HG02610 (cell line): Measurements from ENCODE around the gene TRIM27.
"Not testable (repeated sequence)": the region's sequence is repeated elsewhere in the genome, so short reads cannot be mapped to it uniquely, and the experiment has no call there.

ENCODE experiments used
- ATAC-seq: cut with Tn5 transposase; IDR thresholded peaks from one replicate; pipeline ENCODE4 v1.9.1; 2021; ENCODE audit warnings: mild to moderate bottlenecking, moderate library complexity; ENCODE audit not compliant: unreplicated experiment

TRIM27 gene, protein sequence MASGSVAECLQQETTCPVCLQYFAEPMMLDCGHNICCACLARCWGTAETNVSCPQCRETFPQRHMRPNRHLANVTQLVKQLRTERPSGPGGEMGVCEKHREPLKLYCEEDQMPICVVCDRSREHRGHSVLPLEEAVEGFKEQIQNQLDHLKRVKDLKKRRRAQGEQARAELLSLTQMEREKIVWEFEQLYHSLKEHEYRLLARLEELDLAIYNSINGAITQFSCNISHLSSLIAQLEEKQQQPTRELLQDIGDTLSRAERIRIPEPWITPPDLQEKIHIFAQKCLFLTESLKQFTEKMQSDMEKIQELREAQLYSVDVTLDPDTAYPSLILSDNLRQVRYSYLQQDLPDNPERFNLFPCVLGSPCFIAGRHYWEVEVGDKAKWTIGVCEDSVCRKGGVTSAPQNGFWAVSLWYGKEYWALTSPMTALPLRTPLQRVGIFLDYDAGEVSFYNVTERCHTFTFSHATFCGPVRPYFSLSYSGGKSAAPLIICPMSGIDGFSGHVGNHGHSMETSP

DNA sequence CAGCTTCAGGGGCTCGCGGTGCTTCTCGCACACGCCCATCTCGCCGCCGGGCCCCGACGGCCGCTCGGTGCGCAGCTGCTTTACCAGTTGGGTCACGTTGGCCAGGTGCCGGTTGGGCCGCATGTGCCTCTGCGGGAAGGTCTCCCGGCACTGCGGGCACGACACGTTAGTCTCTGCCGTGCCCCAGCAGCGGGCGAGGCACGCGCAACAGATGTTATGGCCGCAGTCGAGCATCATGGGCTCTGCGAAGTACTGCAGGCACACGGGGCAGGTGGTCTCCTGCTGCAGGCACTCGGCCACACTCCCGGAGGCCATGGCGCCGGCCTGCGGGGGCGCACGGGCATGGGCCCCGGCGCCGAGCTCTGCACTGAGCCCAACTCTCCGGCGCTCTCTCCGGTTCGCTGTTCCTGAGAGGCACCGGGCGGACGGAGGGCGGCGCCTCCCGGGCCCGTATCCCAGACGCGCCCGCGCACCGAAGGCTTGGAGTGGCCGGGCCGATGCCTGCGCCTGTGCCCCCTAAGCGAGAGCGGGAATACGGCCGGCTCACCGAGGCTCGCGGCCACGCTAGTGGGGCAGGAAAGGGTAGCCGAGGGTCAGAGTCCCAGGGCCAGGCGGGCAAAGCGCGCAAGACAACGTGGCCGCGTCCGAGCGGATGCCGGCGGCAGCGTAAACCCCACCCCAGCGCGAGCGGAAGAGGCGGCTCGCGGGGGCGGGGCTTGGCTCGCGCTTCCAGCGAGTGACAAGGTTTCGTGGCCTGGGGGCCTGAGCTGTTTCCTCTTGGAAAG is at the start of gene TRIM27:
Gene TRIM27 (minus strand): TSS at position 668 of the 785 bp plus-strand sequence. CDS start 353 bp downstream, at position 315.
- ATAC-seq = peak; percentile 91

DNA sequence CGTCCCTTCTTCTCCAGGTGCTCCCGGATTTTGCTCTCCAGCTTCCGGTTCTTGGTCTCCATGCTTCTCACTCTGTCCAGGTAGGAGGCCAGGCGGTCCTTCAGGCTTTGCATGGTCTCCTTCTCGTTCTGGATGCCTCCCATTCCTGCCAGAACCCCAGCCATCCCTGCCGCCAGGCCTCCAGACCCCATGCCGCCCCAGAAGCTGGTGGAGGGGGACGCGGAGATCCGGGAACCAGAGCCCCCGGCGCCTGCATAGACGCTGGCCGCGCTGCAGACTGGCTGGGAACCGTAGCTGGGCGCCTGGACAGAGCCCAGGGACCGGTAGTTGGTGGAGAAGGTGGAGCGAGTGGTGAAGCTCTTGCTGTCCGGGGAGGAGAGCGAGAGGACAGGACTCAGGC is 46.3 kb upstream of the TRIM27 start:
- ATAC-seq = not testable (repeated sequence)

DNA sequence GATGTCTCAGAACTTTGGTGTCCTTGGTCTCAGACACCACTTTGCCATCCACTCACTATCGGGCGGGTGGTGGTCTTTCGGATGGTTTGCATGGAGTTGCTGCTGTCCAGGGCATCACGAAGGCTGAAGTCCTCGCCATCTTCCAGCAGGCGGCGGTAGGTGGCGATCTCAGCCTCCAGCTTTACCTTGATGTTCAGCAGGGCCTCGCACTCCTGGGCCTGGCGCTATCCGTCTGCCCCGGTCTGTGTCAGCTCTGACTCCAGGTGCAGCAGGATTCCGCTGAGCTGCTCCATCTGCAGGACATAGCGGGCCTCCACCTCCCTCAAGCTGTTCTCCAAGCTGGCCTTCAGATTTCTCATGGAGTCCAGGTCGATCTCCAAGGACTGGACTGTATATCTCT is 45.3 kb upstream of the TRIM27 start:
- no peak for ATAC-seq

DNA sequence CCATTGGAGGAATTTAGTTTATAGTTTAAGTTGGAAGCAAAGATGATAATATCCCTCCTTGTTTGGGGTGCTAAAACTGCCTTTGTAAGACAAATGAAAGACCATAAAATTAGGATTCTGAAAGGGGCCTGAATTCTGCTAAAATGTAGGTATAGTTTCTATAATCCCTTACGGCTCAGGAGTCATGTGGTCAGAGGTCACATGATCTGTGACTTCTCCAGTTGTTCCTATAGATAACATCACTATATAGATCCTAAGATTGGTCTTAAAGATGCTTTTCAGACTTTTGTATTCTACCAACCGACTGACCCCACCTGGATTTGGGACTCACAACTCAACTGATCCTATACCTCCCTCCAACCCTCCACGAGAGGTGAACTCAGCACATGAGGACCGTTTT is 44.7 kb upstream of the TRIM27 start:
- no peak for ATAC-seq

DNA sequence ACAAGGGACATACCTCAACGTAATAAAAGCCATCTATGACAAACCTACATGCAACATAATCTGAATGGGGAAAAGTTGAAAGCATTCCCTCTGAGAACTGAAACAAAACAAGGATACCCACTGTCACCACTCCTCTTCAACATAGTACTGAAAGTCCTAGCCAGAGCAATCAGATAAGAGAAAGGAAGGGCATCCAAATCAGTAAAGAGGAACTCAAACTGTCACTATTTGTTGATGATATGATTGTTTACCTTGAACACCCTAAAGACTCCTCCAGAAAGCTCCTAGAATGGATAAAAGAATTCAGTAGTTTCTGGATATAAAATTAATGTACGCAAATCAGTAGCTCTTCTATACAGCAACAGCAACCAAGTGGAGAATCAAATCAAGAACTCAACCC is 41.9 kb upstream of the TRIM27 start:
- ATAC-seq = no peak

DNA sequence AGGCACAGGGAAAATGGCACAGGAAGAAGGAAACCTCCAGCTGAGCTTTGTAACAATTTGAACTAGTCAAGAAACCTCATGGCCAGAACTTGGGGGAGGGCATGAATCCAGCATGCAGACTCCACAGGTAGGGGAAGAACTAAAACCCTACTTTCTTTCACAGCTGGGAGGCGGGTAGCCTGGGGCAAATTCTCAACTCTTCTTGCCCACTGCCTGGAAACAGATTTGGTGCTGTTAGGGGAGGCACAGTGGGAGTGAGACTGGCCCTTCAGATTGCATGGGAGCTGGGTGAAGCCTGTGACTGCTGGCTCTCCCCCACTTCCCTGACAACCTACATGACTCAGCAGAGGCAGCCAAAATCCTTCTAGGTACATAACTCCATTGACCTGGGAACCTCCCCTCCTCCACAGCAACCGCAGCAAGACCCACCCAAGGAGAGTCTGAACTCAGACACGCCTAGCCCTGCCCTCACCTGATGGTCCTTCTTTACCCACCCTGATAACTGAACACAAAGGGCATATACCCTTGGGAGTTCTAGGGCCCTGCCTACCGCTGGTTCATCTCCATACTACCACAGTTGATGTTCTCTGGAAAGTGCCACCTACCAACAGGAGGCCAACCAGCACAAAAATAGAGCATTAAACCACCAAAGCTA is 37.2 kb upstream of the TRIM27 start:
- ATAC-seq = no peak

DNA sequence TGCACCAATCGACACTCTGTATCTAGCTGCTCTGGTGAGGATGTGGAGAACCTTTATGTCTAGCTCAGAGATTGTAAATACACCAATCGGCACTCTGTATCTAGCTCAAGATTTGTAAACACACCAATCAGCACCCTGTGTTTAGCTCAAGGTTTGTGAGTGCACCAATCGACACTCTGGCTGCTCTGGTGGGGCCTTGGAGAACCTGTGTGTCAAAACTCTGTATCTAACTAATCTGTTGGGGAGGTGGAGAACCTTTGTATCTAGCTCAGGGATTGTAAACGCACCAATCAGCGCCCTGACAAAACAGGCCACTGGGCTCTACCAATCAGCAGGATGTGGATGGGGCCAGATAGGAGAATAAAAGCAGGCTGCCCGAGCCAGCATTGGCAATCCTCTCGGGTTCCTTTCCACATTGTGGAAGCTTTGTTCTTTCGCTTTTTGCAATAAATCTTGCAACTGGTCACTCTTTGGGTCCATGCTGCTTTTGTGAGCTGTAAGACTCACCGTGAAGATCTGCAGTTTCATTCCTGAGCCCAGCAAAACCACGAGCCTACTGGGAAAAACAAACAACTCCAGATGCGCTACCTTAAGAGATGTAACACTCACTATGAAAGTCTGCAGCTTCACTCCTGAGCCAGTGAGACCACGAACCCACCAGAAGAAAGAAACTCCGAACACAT is 34.9 kb upstream of the TRIM27 start:
- not testable (repeated sequence) for ATAC-seq

DNA sequence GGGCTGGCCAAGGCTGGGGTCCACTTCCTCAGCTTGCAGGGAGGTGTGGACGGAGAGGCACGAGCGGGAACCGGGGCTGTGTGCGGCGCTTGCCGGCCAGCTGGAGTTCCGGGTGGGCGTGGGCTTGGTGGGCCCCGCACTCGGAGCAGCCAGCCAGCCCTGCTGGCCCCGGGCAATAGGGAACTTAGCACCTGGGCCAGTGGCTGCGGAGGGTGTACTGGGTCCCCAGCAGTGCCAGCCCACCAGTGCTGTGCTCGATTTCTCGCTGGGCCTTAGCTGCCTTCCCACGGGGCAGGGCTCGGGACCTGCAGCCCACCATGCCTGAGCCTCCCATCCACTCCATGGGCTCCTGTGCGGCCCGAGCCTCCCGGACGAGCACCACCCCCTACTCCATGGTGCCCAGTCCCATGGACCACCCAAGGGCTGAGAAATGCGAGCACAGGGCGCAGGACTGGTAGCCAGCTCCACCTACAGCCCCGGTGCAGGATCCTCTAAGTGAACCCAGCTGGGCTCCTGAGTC is 34.1 kb upstream of the TRIM27 start:
- not testable (repeated sequence) for ATAC-seq

DNA sequence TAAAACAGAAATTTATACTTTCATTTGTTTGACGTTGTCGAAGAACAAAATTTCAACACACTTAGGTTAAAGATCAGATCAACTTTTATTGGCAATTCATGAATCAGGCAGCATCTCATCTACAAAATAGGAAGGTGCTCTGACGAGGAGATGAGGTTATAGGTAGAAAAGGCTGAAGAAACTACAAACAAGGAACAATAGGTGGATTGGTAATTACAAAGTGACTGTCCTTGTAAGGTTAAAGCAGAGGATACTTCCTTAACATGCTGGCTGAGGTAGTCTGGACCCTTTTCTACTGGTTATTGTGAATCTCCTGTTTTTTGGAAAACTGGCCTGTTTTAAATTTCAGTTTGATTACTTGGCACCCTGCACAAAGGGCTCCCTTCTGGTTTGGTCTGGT is 32.5 kb upstream of the TRIM27 start:
- ATAC-seq = no peak

DNA sequence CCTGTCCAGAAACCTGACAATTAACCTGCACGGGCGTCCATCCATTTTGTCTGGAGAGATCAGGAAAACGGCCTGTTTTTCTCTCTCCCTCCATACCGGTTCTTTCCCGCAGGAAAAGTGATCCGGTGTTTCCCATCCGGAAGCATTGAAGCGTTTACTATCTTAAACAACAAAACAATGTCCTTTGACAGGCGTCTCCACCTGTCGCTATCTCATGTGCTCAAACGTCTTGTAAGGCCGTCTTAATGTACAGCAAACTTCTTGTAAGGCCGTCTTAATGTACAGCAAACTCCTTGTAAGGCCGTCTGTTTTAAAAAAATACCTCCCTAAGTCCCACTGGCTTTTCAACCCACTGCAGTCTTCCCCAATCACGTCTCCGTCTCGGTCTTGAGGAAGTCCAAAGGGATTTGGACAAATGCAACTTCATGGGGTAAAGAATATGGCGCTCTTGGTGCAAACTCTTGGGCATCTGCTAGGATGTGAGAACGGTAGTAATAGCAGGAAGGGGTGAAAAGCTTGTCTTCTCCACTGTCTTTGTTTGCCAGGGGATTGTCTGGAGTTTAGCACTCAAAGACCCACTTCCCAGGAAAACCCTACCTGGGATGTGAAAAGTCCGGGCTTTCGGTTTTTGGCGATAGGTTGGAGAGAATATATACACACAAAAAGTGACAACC is 29.9 kb upstream of the TRIM27 start:
- ATAC-seq = no peak

DNA sequence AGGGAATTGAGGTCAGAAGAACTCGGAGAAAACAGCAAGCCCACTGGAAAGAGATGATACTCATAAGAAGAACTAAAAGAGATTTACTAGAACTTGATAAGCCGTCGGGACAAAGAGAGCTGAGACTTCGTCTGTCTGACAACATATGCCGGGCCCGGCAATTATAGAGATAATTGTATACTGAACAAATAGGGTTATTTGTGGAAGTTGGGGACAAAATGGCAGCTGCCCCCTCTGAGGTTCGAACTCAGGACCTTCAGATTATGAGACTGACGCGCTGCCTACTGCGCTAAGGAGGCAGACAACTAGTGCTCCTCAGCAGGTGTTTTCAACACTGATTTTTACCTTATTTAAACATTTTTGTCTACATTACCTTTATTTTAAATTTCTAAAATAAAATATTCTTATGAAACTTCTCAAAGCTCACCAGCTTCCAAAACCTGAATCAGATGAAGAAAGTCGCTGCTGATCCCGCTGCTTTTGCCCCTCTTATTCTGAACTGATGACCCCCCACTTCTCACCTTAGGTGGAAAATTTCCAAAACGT is 29.3 kb upstream of the TRIM27 start:
- peak; percentile 69 for ATAC-seq

DNA sequence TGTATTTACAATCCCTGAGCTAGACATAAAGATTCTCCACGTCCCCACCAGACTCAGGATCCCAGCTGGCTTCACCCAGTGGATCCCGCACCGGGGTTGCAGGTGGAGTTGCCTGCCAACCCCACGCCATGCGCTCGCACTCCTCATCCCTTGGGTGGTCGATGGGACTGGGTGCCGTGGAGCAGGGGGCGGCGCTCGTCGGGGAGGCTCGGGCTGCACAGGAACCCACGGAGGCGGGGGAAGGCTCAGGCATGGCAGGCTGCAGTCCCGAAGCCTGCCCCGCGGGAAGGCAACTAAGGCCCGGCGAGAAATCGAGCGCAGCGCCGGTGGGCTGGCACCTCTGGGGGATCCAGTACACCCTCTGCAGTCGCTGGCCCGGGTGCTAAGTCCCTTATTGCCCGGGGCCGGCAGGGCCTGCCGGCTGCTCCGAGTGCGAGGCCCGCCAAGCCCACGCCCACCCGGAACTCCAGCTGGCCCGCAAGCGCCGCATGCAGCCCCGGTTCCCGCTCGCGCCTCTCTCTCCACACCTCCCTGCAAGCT is 25.9 kb upstream of the TRIM27 start:
- ATAC-seq = not testable (repeated sequence)

DNA sequence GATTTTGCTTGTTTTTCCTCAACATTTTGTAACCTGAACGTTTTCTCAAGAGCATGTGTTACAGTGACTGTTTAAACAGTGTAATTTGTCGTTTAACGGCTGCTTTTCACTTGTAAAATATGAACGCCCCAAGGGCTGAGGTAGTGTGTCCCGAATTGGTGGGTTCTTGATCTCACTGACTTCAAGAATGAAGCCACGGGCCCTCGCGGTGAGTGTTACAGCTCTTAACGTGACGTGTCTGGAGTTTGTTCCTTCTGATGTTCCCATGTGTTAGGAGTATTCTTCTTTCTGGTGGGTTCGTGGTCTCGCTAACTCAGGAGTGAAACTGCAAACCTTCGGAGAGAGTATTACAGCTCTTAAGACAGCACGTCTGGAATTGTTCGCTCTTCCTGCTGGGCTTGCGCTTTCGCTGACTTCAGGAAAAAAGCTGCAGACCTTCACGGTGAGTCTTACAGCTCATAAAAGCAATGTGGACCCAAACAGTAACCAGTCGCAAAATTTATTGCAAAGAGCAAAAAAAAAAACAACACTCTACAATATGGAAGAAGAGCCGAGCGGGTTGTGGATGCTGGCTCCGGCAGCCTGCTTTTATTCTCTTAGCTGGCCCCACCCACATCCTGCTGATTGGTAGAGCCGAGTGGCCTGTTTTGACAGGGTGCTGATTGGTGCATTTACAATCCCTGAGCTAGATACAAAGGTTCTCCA is 25.1 kb upstream of the TRIM27 start:
- no peak for ATAC-seq

DNA sequence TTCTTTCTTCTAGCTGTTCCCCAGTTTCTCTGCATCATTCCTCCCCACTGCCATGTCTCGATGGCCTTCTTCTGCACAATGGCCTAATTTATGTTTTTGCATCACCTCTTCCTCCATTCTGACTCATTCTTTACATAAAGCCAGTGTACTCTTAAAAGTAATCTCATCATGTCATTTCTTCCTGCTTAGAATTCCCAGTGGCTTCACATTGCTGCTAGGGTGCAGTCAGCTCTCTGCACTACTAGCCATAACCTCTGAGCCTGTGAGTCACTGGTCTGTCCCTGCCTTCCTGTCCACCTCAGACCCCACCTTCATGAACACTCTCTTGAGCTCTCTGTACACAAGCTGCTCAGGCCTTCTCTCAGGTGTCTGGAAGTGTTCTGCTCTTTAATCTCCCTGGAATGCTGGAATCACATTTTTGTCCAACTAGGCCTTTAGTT is 24.1 kb upstream of the TRIM27 start:
- ATAC-seq = no peak

DNA sequence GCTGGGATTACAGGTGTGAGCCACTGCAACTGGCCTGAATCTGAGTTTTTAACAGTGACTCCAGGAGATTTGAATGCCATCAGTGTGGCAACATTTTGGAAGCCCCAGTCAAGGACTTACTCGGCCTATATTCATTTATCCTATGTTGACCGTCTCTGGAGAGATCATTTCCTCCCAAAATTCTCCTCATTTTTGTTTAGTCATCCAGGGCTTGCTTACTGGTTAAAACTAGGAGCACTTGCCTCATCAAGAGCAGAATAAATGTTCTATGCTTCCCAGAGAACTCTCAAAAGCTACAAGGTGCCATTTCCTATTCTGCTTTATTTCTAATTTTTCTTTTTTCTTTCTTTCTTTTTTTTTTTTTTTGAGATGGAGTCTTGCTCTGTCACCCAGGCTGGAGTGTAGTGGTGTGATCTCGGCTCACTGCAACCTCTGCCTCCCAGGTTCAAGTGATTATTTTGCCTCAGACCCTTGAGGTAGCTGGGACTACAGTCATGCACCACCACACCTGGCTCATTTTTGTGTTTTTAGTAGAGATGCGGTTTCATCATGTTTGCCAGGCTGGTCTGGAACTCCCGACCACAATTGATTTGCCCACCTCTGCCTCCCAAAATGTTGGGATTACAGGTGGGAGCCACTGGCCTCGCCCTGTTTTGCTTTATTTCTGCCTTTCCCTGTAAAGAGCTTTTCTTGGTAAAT is 23.4 kb upstream of the TRIM27 start:
- ATAC-seq = no peak

DNA sequence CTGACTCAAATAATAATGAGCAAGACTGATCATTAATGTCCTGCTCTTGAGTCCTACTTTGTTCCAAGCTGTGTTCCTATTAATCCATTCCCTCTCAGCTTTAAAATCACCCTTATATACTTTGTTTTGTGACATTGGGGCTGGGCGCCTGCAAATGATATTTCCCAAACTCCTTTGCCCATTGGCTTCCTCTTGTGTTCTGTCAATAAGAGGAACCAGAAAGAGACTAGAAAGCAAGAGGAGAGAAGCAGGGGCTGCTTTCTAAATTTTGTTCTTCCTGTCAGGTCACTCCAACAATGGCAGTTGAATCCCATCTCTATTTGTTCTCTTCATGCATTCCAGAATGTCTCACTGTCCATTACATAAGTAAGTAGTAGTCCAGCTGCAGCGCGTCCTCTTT is 21.6 kb upstream of the TRIM27 start:
- no peak for ATAC-seq

DNA sequence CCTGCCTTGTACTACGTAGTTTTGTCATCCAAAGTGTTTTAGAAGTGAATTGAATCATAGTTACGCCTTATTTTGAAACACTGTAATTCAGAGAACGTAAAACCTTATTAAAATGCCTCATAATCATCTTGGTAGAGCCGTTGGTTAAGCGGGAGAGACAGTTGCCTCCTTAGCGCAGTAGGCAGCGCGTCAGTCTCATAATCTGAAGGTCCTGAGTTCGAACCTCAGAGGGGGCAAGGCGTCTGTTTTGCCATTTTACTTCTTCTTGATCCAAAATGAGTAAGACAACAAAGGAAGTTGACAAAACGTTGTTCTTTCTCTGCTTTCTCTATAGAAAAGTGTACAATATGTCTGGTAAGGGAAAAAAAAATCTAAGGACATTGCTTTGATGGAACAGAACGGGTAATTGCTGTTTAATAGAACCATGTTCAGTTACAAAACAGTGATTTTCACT is 20.7 kb upstream of the TRIM27 start:
- no peak for ATAC-seq
